Keratinocyte (primary cell): ENCODE data around the gene OR2V2.

Experiments used
- EZH2 ChIP-seq: IDR thresholded peaks from one replicate; pipeline ENCODE4 v1.6.1; 2012; ENCODE audit warnings: inconsistent platforms, mild to moderate bottlenecking, low read length, moderate library complexity
- TF ChIP-seq, protein P1 (sequence below), 3 experiments: IDR thresholded peaks in 1 of 3; conservative IDR thresholded peaks in 1 of 3; optimal IDR thresholded peaks in 1 of 3; 2 replicates in 2 of 3; 3 replicates in 1 of 3; pipeline versions ENCODE3 to v1.5.1; 2011; ENCODE audit warnings: low read length in 3 of 3, mild to moderate bottlenecking in 3 of 3, moderate library complexity in 2 of 3, control low read depth in 1 of 3, inconsistent platforms in 1 of 3; ENCODE audit not compliant: insufficient read depth in 2 of 3; ENCODE audit errors: extremely low read depth in 1 of 3

DNA sequence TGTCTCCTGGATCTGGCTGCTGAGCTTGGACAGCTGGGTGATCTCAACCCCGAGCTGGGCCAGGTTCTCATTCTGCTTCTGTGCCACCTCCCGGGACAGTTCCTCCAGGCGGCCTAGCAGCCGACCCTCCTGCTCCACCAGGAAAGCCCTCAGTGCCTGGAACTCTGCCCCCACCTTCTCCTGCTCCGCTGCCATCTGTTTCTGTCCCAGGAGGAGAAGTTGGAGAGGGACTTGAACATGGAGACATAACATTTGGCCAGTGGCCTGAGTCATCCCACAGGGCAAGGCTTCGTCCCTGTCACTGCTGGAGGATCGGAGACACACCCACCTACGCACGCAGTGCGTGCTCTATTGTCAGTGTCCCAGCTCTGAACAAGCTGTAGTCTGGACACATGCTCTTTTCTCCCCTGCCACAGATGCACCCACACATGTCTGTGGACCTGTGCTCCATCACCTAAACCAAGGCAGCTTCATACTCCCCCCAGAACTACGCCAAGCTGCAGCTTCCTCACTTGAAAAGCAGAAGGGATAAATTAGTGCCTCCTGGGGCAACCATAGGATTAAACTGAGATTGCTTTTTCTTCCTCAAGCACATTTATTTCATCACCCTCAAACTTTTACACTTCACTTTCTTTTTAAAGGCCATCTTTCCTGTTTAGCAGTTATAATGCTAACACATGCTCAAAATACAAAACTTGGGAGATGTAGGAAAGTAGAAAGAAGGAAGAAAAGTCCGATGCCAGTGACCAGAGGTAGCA is 52.7 kb downstream of the OR2V2 start:
- TF ChIP-seq EZH2 = no peak
- TF ChIP-seq, protein P1, sequence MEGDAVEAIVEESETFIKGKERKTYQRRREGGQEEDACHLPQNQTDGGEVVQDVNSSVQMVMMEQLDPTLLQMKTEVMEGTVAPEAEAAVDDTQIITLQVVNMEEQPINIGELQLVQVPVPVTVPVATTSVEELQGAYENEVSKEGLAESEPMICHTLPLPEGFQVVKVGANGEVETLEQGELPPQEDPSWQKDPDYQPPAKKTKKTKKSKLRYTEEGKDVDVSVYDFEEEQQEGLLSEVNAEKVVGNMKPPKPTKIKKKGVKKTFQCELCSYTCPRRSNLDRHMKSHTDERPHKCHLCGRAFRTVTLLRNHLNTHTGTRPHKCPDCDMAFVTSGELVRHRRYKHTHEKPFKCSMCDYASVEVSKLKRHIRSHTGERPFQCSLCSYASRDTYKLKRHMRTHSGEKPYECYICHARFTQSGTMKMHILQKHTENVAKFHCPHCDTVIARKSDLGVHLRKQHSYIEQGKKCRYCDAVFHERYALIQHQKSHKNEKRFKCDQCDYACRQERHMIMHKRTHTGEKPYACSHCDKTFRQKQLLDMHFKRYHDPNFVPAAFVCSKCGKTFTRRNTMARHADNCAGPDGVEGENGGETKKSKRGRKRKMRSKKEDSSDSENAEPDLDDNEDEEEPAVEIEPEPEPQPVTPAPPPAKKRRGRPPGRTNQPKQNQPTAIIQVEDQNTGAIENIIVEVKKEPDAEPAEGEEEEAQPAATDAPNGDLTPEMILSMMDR (optimal IDR thresholded peaks at IDR 0.05 in 1 of 3, IDR thresholded peaks at IDR 0.05 in 1 of 3, conservative IDR thresholded peaks at IDR 0.05 in 1 of 3; ENCODE audit: extremely low read depth in 1 of 3, insufficient read depth in 2 of 3, low read length in 3 of 3) = no peak
